H54 (cell line): ENCODE measurements around the gene HOXA3.
A peak's percentile ranks its signal among the peaks of the same experiment; 100 is the strongest.

Source experiments
- DNase-seq: peaks from one replicate; pipeline ENCODE4 v3.0.0; 2011; ENCODE audit warnings: low spot score, mixed read lengths; ENCODE audit not compliant: insufficient read length
- FAIRE-seq: peaks from 3 replicates; lab custom pipeline; 2011; peaks lifted over from hg19 to GRCh38; lab: Jason Lieb, UNC
- POLR2A ChIP-seq: IDR thresholded peaks from 2 replicates; pipeline ENCODE4 v1.6.1; 2011; ENCODE audit warnings: low read depth, mild to moderate bottlenecking, low read length

The HOXA3 gene

DNA sequence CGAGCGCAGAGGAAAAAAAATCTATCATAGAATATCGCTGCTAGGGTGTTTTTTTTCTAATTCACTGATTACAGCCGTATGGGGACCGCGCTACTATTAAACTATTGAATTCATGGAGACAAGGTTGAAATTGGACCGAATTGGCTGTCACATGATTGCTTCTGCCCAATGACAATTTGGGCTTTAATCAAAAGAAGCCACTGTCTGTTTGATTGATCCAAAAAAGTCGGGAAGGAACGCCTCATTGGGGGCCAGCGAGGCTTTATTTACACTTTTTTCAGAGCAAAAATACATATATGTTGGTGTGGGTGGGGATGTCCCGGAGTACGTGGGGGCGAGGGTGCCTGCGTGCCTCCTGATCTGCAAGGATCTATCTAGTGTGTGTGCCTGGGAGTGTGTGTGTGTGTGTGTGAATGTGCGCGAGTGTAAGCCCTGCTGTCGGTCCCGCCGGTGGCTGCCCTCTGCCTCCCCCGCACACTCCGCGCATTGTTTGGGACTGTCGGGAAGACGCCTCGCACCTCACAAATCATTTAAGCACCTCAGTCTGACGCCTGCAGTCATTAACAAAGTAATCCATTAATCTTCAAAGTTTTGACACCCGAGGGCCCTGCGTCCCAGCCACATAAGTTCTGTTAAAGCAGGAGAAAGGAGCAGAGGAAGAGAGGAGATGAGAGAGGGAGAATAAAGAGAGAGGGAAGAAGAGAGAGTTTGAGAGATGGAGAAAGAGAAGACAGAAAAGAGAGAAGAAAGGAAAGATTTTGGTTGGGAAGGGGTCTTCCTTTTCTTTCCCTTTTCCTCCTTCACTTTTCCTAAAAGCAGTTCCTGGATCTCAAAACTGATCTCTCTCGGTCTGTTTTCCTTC, 49.6 kb downstream of the HOXA3 start, which contains the start of gene HOXA2:
HOXA2 (minus strand) TSS at position 103 of the 862 bp plus-strand sequence. CDS start 183 bp downstream, outside the sequence.
- DNase-seq (no peak), FAIRE-seq (no peak)
- no peak for TF ChIP-seq POLR2A

DNA sequence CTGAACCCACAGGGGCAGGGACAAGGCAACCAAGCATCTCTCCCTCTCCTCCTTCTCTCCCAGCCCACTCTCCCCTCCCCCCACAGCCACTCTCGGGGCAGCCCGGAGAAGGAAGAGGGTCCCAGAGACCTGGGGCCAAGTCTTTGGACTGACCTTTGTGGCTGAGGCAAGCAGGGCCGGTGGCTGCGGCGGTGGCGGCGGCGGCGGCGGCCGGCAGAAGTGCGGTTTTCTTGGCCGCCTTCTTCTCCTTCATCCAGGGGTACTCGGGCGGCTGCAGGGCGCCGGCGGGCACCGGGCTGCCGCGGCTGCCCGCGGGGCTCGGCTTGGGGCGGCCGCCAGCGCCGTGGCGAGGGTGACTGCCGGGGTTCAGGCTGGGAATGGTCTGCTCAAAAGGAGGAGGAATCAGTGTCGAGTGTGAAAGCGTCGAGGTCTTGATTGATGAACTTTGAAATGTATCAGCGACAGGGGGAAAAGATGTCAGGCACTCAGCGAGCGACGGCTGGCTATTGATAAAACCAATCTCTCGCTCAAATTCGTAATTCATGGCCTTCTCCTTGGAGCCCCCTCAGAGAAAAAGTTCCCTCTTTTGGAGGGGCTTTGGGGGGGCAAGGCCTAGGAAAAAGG, 50.3 kb downstream of the HOXA3 start:
- no peak for TF ChIP-seq POLR2A
- no peak for FAIRE-seq
- no peak for DNase-seq

DNA sequence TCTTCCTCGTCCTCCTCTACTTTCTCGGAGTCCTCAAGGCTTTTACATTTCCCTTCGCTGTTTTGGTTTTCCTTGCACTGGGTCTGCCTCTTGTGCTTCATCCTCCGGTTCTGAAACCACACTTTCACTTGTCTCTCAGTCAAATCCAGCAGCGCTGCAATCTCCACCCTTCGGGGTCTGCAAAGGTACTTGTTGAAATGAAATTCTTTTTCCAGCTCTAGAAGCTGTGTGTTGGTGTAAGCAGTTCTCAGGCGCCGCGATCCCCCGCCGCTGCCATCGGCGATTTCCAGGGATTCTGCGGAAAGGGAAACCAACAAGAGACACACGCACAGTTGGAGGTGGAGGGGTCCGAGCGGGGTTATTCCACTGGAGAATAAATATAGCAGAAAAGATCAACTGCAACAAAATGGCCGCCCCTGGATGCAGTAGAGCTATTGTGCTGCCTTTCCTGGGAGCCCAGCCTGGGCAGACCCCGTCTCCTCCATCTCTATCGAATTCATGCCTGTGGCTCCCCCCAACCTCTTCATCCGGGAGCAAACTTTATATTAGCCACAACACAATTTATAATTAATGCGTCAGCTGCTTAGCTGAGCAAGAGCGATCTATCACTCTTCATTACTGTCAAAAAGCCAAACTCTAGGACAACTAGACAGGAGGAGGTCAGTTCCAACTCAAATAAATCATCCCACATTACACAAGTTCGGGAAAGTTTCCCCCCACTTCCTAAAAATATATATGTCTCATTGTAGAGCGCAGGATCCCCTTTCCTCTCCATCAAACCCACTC, 51.0 kb downstream of the HOXA3 start:
- no peak for FAIRE-seq
- DNase-seq: no peak
- no peak for TF ChIP-seq POLR2A

DNA sequence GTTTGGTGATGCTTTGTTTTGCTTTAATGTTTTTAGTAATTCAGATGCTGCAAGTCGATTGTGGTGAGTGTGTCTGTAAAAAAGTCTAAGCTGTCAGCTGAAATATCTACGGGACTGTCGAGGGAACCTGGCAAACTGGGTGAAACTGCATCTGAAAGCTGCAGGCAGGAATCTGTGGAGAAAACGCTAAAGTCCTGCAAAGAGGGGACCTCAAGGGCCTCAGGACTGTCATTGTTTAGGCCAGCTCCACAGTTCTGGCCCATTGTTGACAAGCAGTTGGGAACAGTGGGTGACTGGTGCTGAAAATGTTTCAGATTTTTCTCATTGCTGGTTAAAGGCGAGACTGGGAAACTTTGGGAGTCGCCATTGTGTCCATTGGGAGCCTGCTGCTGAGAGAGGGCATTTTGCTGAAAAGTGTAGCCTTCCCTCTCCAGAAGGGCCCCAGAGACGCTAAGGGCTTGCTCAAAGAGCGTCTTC, 51.7 kb downstream of the HOXA3 start:
- DNase-seq (no peak), FAIRE-seq (no peak)
- no peak for TF ChIP-seq POLR2A

DNA sequence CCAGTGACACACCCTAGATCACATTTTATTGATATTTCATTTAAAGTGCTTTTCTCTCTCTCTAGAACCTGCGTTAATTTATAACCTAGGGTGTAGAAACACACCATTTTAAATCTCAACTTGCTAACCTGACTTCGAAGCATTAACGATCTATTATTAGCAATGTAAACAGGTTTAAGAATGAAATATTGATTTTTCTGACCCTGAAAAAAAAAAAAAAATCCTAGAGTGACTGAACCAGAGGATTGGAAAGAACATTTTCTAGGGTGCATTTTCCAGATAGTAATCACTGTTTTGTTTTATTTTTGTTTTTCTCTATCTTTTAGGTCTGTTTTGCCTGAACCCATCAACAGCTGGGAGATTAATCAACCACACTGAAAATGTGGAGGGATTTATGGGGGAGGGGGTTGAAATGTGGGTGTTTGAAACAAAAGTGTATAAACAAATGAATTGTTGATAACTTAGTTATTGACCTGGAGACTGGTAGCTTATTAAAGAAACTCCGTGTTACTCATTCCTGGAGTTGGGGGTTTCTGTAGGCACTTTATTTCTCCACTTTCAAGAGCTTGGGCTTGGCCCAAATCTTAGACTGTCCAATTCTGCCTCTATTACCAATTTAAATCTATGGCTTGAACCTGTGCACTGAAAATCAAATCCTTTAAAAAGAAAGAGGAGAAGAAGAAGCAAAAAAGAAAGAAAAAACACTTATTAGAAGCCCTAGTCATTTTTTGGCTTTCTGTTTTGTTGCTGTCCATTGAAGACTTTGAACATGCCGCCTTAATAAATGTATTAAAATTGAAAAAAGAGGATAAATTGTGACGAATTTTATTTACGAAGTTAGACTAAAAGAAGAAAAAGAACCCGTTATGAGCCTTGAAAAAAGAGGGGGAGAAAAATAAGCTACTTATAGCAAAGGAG, 52.7 kb downstream of the HOXA3 start:
- DNase-seq (no peak), FAIRE-seq (no peak)
- no peak for TF ChIP-seq POLR2A

DNA sequence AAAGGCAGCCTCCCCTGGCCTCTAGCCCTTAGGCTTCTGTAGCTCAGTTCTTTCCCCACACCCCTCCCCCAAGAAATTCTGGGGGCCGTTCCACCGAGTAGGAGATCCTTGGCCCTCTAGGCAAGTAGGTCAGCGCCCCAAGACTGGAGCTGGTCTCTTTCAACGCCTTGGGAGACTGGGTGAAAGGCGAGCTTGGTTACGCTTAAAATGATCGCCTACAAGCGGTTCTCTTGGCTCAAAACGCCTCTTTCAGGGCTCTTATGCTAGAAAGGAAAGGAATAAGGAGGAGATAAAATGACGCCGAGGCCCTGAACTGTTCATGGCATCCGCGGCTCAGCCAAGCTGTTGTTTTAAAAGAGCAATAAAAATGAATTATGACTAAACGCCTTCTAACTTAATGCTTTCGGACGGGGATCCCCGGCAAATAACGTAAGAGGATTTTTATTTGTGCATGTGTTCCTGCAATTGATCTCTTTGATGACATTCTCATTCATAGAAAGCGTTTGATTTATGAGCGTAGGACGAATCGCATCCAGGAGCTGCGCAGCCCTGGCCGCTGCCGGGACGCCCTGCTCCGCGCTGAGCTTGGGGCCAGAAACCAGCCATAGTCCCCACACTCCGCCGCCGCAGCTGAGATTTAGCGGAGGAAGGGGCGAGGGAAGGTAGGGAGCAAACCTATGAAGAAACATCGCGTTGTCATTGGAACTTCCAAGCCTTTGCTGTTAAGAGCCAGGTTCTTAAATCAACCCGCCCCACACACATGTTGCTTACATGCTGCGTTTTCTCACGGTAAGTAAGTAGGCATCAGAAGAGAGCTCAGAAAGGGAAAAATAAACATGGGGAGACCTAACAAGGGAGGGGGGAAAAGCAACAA, 53.6 kb downstream of the HOXA3 start:
- FAIRE-seq (no peak), DNase-seq (no peak)
- no peak for TF ChIP-seq POLR2A

DNA sequence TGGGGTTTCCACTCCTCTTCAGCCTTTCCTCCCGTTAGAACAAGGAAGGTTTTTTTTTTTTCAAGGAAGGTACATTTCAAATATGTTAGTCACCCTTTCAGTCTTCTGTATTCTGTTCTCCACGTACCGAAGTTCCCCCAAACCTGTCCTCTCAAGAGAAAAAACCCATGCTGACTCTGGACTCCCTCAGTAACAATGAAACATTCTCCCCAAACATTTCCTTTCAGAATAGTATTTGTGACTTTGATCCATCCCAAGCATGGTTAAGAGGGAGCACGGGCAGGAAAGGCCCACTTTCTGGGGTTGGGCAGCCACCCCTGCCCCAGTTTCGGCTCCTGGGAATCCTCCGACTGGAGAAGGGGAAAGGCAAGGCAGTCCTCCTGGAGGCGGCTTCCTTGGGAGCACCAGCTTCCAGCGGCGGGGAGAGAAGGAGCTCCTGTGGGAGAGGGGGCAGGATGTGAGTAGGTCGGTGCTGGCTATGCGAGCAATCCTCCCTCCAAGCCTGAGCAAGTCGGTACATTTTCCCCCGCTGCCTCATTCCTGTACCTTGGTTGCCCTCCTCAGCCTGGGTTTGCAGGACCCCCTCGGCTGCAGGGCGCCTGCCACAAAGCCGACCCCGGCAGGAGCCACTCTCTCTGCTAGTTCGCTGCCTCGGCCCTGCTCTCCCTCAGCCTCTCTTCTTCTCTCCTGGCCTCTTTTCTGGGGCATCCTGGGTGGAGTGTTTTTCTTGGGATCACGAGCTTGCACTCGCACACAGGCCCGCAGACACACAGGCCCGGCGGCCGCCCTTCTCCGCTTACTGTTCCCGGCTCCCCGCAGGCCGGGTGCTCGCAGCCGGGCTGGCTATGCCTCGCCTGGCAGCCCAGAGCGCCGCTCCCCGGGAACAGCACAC, 54.5 kb downstream of the HOXA3 start:
- FAIRE-seq: no peak
- TF ChIP-seq POLR2A: no peak
- DNase-seq: no peak

DNA sequence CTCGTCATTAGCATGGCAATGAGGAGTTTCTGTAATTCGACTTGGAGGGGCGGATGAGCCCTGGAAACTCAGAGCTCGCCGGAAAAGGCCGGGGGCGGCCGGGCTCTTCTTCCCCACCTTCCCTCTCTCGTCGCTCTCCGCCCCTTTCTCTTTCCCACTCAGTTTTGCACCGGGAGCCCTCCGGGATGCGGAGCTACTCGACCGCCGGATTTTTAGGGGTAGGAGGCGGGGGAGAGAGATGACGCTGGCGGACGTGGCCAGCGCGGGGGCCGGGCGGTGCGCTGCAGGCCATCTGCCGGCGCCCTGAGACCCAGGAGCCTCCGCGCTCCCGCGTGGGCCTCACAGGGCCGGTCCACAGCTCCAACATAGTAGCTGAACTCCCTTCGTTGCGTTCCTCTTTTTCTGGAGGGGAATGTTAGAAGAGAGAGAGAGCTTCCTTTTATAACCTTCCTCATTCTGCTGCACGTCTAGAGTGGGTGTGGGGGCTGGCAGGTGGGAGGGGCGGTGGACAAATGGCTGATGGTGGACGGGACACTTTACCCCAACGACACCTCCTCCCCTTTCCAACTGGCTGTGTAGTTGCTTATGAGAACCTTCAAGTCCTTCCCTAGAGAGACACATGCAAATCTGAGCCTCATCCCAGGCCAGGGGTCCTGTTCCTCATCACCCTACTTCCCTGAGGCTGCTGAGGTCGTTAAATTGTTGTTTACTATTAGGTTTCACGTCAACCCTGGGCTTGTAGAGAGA, 55.4 kb downstream of the HOXA3 start:
- FAIRE-seq (no peak), DNase-seq (no peak)
- peak; percentile 32; the same call in 1 of the 2 replicates for TF ChIP-seq POLR2A

DNA sequence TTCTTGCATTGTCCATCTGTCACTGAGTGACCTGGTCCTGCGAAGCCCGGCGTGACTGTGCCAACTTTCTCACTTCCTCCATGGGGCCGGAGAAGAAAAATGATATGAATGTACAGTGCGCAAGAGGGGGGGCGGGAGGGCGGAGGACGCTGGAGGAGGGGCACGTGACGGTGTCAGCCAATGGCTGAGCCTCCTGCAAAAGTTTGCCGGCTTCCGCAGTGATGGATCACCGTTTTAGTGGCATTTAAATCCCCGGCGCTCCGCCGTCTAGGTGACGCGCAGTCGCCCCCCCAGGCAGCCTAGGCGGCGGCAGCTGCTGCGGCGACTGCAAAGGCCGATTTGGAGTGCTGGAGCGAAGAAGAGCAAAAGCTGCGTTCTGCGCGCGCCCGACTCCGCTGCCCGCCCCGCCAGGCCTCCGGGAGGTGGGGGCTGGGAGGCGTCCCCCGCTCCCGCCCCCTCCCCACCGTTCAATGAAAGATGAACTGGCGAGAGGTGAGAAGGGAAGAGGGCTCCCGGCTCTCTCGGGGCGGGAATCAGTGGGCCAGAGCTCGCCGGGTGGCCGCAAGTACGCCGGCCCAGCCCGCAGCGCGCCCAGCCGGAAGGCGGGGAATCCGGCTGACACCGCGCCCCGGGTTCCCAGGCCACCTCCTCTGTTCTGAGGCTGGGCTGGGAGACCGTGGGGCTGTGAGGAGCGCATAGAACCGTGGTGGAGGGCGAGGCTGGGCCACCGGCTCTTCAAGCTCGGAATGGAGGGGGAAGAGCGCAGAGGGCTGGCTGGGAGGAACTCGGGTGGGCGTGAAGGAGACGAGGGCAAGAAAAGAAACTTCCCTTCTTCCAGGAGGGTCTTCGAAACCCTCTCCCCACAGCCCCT, 56.3 kb downstream of the HOXA3 start, which contains the start of gene HOXA1:
HOXA1 (minus strand) TSS at position 104 of the 871 bp plus-strand sequence; CDS start at position 16, 88 bp downstream.
- FAIRE-seq (peak; percentile 53), DNase-seq (peak; percentile 100)
- TF ChIP-seq POLR2A: peak; percentile 95
